ENCODE results near the gene ATP5F1E.

The ATP5F1E gene

GRCh38 chr20:59032023-59032712, at the start of gene ATP5F1E:
TSS of gene ATP5F1E (minus strand) at chr20:59032335. CDS start at chr20:59032251, 84 bp downstream.
- DNase-seq: peak; percentile 95 to 96

- DNase-seq: no peak
Observed at GRCh38 chr20:59081036-59081435, 48.9 kb upstream of the ATP5F1E start.

- DNase-seq: no peak
Observed at GRCh38 chr20:59078231-59078630, 46.1 kb upstream of the ATP5F1E start.

- no peak for DNase-seq
Observed at GRCh38 chr20:59077705-59078104, 45.6 kb upstream of the ATP5F1E start.

GRCh38 chr20:59075934-59076508, 43.9 kb upstream of the ATP5F1E start:
- DNase-seq: no peak

- DNase-seq: no peak
Observed at GRCh38 chr20:59074456-59074855, 42.3 kb upstream of the ATP5F1E start.

GRCh38 chr20:59073582-59073981, 41.4 kb upstream of the ATP5F1E start:
- no peak for DNase-seq

GRCh38 chr20:59071216-59071615, 39.1 kb upstream of the ATP5F1E start:
- DNase-seq: no peak

- DNase-seq: no peak
Observed at GRCh38 chr20:59069026-59069425, 36.9 kb upstream of the ATP5F1E start.

GRCh38 chr20:59068534-59068933, 36.4 kb upstream of the ATP5F1E start:
- DNase-seq: no peak

- no peak for DNase-seq
Observed at GRCh38 chr20:59064214-59064722, 32.1 kb upstream of the ATP5F1E start.

GRCh38 chr20:59063358-59064213, 31.5 kb upstream of the ATP5F1E start:
- no peak for DNase-seq

- no peak for DNase-seq
Observed at GRCh38 chr20:59062081-59062480, 29.9 kb upstream of the ATP5F1E start.

- DNase-seq: no peak
Observed at GRCh38 chr20:59055302-59055701, 23.2 kb upstream of the ATP5F1E start.

GRCh38 chr20:59051666-59052185, 19.6 kb upstream of the ATP5F1E start:
- DNase-seq: no peak

- no peak for DNase-seq
Observed at GRCh38 chr20:59050437-59050836, 18.3 kb upstream of the ATP5F1E start.

GRCh38 chr20:59048681-59049030, 16.5 kb upstream of the ATP5F1E start:
- DNase-seq: no peak

- no peak for DNase-seq
Observed at GRCh38 chr20:59047938-59048680, 16.0 kb upstream of the ATP5F1E start.

GRCh38 chr20:59046862-59047261, 14.7 kb upstream of the ATP5F1E start:
- no peak for DNase-seq

- DNase-seq: no peak
Observed at GRCh38 chr20:59044796-59045195, 12.7 kb upstream of the ATP5F1E start.

GRCh38 chr20:59044295-59044694, 12.2 kb upstream of the ATP5F1E start:
- no peak for DNase-seq

GRCh38 chr20:59043698-59044097, 11.6 kb upstream of the ATP5F1E start:
- DNase-seq: no peak
